ENCODE data around the gene KRT24. TPM values are rescaled to one million over a fixed set of nuclear protein-coding genes. Genes with fewer than 3 reads are reported as not detected.

The KRT24 gene
- total RNA-seq, 6 experiments from 2014 or later: not detected

GRCh38 chr17:40722241-40722640, 18.7 kb upstream of the KRT24 start:
- H3K27me3 Mint-ChIP-seq (ENCODE audit: insufficient read depth): peaks cover 32% of the 10 kb centered on the region
- no peaks in the 10 kb centered on the region for H3K9me3 Mint-ChIP-seq
- H3K4me3 Mint-ChIP-seq: no peak overlapping the region
- H3K4me1 Mint-ChIP-seq (ENCODE audit: low read depth): peaks cover 7% of the 10 kb centered on the region; the same call in 1 of the 2 replicates
- no peak for TF ChIP-seq CTCF (IDR thresholded peaks at IDR 0.05)
- no peak overlapping the region for H3K27ac Mint-ChIP-seq
- DNase-seq: no peak
- H3K36me3 Mint-ChIP-seq (ENCODE audit: low read depth): no peaks in the 10 kb centered on the region

GRCh38 chr17:40720899-40721298, 17.3 kb upstream of the KRT24 start:
- Mint-ChIP-seq H3K4me1 (ENCODE audit: low read depth) (peaks cover 7% of the 10 kb centered on the region; the same call in 1 of the 2 replicates), H3K27ac (no peak overlapping the region), H3K9me3 (no peaks in the 10 kb centered on the region), H3K36me3 (ENCODE audit: low read depth) (no peaks in the 10 kb centered on the region), H3K27me3 (ENCODE audit: insufficient read depth) (peaks cover 40% of the 10 kb centered on the region), H3K4me3 (no peak overlapping the region)
- no peak for TF ChIP-seq CTCF (IDR thresholded peaks at IDR 0.05)
- DNase-seq: no peak

GRCh38 chr17:40718930-40719329, 15.4 kb upstream of the KRT24 start:
- DNase-seq: no peak
- TF ChIP-seq CTCF (IDR thresholded peaks at IDR 0.05): no peak
- Mint-ChIP-seq H3K36me3 (ENCODE audit: low read depth) (no peaks in the 10 kb centered on the region), H3K4me1 (ENCODE audit: low read depth) (peaks cover 7% of the 10 kb centered on the region; the same call in 1 of the 2 replicates), H3K9me3 (no peaks in the 10 kb centered on the region), H3K27ac (no peak overlapping the region), H3K4me3 (no peak overlapping the region), H3K27me3 (ENCODE audit: insufficient read depth) (peaks cover 39% of the 10 kb centered on the region)

- Mint-ChIP-seq H3K27ac (no peak overlapping the region), H3K4me3 (no peak overlapping the region), H3K4me1 (ENCODE audit: low read depth) (peaks cover 7% of the 10 kb centered on the region; the same call in 1 of the 2 replicates), H3K36me3 (ENCODE audit: low read depth) (no peaks in the 10 kb centered on the region), H3K9me3 (no peaks in the 10 kb centered on the region), H3K27me3 (ENCODE audit: insufficient read depth) (peaks cover 37% of the 10 kb centered on the region)
- DNase-seq: no peak
- no peak for TF ChIP-seq CTCF (IDR thresholded peaks at IDR 0.05)
Observed at GRCh38 chr17:40717776-40718175, 14.2 kb upstream of the KRT24 start.

GRCh38 chr17:40714473-40714872, 10.9 kb upstream of the KRT24 start:
- H3K27ac Mint-ChIP-seq: no peak overlapping the region
- H3K4me3 Mint-ChIP-seq: no peak overlapping the region
- TF ChIP-seq CTCF (IDR thresholded peaks at IDR 0.05): no peak
- no peaks in the 10 kb centered on the region for H3K4me1 Mint-ChIP-seq (ENCODE audit: low read depth)
- no peak for DNase-seq
- no peaks in the 10 kb centered on the region for H3K9me3 Mint-ChIP-seq
- H3K36me3 Mint-ChIP-seq (ENCODE audit: low read depth): no peaks in the 10 kb centered on the region
- H3K27me3 Mint-ChIP-seq (ENCODE audit: insufficient read depth): peaks cover 46% of the 10 kb centered on the region

DNA sequence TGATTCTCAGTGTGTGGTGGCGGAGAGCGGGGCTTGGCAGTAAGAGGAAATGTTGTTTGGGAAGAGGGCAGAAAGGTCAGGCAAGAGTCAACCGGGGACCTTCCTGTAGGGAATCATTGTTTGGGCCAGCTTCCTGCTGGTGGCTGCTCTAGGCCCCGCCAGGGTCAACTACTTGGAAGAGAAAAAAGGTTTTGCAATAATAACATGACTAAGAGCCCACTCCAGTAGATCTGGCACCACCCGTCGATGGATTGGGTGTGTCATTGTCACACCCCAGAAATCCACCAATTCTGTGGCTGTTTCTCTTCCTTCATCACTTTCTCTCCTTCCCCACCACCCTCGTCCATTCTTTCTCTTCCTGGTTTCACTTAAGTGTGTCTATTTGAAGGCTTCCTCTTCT, 4.2 kb upstream of the KRT24 start:
- Mint-ChIP-seq H3K4me1 (ENCODE audit: low read depth) (no peaks in the 10 kb centered on the region), H3K36me3 (ENCODE audit: low read depth) (no peaks in the 10 kb centered on the region), H3K27ac (no peak overlapping the region), H3K4me3 (no peak overlapping the region), H3K27me3 (ENCODE audit: insufficient read depth) (peaks cover 30% of the 10 kb centered on the region), H3K9me3 (no peaks in the 10 kb centered on the region)
- TF ChIP-seq CTCF (IDR thresholded peaks at IDR 0.05): no peak
- no peak for DNase-seq
